ENCODE data around the gene CGNL1.

The CGNL1 gene

DNA sequence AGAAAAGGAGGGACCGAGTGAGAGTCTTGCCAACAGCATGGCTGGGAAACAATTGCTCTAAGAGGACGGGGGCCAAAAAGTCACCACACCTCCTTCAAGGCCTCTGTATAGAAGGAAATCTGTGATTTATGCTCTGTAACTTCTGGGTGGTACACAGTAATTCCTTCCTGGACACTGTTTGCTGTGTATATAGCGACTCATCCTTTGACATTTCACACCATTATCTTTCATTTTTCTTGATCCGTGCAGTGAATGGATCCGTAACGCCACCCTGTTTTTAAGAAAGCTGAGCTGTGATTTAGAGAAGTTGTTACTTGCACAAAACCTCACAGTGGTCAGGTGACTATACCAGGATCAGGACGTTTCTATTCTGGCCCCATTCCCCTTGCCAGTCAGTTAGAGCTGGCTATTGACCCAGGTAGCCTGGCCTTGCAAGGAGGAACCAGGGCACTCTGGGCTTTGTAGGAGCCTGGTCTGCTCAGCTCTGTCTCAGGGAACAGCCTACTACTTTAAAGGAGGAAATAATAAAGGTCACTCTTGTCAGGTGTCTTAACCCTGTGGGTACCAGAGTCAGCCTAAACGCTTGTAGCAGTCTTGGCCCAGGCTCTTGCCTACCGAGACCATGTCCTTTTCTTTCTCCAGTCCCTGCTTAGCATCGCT lies 128.9 kb downstream of the CGNL1 start:
- POLR2A ChIA-PET, result interaction anchor here (0.6 kb wide), 1 partner anchor 63 kb away, joined by 7 read pairs; no protein-coding TSS in a partner anchor
- no peak for DNase-seq (ENCODE audit: extremely low spot score)
- TF ChIP-seq, protein P1, sequence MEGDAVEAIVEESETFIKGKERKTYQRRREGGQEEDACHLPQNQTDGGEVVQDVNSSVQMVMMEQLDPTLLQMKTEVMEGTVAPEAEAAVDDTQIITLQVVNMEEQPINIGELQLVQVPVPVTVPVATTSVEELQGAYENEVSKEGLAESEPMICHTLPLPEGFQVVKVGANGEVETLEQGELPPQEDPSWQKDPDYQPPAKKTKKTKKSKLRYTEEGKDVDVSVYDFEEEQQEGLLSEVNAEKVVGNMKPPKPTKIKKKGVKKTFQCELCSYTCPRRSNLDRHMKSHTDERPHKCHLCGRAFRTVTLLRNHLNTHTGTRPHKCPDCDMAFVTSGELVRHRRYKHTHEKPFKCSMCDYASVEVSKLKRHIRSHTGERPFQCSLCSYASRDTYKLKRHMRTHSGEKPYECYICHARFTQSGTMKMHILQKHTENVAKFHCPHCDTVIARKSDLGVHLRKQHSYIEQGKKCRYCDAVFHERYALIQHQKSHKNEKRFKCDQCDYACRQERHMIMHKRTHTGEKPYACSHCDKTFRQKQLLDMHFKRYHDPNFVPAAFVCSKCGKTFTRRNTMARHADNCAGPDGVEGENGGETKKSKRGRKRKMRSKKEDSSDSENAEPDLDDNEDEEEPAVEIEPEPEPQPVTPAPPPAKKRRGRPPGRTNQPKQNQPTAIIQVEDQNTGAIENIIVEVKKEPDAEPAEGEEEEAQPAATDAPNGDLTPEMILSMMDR (IDR thresholded peaks at IDR 0.05; ENCODE audit: control extremely low read depth, extremely low read depth, low read depth, missing control alignments), result no peak
- CTCF ChIA-PET, result interaction anchor here (1.1 to 1.3 kb wide), 3 partner anchors 14 to 36 kb away, joined by 4 to 5 read pairs (median 4); no protein-coding TSS in a partner anchor

DNA sequence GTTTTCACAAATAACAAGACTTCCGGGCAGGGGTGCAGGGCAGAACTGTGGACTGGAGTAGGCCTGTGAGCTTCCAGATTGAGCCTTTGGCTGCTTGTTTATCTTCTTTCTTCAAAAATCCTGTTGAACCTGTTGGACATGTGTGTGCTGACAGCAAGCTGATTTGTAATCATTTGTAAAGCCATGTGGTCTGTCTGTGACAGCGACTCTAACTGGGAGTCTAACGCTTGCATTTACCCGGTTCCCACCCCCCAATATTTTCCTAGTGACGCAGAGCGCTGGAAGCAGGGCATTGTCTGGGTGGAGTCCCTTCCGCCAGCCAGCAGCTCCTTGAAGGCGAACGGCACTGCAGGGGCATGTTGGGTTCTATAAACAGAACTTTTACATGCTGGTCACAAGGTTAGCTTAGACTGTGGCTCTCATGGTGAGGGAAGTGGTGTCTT lies 129.7 kb downstream of the CGNL1 start:
- CTCF ChIA-PET, result interaction anchor here (1.3 kb wide), 2 partner anchors 14 to 23 kb away, joined by 4 read pairs; no protein-coding TSS in a partner anchor
- DNase-seq (ENCODE audit: extremely low spot score), result no peak
- TF ChIP-seq, protein P1 (IDR thresholded peaks at IDR 0.05; ENCODE audit: control extremely low read depth, extremely low read depth, low read depth, missing control alignments), result no peak
- POLR2A ChIA-PET, result no interaction called here

DNA sequence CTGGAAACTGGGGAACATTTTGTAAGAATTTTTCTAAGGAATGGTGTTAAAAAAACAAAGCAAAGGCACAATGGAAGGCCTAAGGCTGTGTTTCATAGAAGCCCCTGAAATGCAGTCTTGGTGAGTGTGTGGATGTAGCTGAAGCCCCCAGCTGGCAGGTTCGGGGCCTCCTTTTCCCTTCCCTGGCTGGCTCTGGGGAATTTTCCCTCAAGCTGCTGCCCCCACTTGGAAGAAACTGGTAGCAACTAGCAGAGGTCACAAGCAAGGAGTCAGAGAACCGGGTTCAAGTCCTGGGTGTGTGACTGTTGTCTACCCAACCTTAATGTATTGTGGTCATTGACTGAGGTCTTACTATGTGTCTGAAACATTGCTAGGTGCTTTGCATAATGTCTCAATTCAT lies 130.1 kb downstream of the CGNL1 start:
- no peak for DNase-seq (ENCODE audit: extremely low spot score)
- ChIA-PET CTCF (interaction anchor here (1.3 kb wide), 2 partner anchors 13 to 22 kb away, joined by 4 read pairs; no protein-coding TSS in a partner anchor), POLR2A (no interaction called here)
- TF ChIP-seq, protein P1 (IDR thresholded peaks at IDR 0.05; ENCODE audit: control extremely low read depth, extremely low read depth, low read depth, missing control alignments), result no peak

DNA sequence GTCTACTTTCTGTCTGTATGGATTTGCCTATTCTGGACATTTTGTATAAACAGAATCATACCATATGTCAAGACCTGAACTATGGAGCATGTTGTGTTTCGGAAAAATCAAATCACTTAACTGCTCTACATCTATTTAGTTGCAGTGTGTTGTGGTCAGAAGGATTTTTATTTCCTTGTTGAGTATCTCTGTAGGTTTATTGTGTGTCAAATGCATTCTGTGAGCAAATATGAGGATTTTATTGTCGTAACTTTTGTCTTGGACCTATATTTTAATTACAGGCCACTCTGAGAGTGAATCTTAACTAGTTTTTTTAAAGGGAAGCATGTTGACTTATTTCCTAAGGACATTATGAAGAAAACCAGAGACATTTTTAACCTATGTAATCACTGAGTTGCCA lies 130.8 kb downstream of the CGNL1 start:
- TF ChIP-seq, protein P1 (IDR thresholded peaks at IDR 0.05; ENCODE audit: control extremely low read depth, extremely low read depth, low read depth, missing control alignments), result no peak
- ChIA-PET POLR2A (no interaction called here), CTCF (no interaction called here)
- DNase-seq (ENCODE audit: extremely low spot score), result no peak

DNA sequence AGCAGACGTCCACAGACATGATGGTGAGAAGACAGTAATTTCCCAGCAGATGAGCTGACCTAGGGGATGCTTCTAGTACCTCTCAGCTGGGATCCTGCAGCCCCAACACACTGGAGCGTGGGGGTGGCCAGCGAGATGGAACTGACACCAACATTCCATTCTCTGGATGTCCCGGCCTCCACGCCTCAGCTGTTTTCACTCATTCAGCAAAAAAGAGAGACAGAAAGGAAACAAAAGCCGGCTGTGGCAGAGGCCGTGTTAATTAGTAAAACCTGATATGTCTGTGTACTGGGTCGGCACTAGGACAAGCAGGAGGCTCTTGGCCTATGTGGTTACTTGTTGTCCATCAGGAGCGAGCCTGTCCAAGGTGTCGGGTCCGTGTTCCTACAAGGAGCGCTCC lies 132.8 kb downstream of the CGNL1 start:
- CTCF ChIA-PET, result interaction anchor here (2.1 kb wide), 1 partner anchor 11 kb away, joined by 6 read pairs; no protein-coding TSS in a partner anchor
- TF ChIP-seq, protein P1 (IDR thresholded peaks at IDR 0.05; ENCODE audit: control extremely low read depth, extremely low read depth, low read depth, missing control alignments), result no peak
- DNase-seq (ENCODE audit: extremely low spot score), result no peak
- POLR2A ChIA-PET, result no interaction called here

DNA sequence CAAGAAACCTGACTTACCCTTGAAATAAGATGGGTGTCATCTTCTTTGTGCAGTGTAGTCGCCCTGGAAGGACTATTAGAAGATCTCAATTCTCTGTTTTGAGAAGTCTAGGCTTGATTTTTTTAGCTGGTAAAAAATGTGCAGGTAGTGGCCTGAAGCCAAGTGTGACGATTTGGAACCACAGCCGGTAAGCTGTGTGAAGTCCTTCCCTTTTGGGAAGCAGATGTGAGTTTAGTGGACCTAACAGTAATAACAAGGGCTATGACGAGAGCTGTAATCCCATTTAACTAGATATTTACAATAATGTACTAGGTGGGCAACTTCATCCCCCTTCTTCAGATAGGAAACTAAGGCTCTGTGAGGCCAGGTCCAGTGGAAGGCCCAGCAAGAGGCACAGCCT lies 133.7 kb downstream of the CGNL1 start:
- ChIA-PET CTCF (interaction anchor here (1.1 to 2.1 kb wide), 2 partner anchors 10 to 18 kb away, joined by 4 to 6 read pairs; no protein-coding TSS in a partner anchor), POLR2A (no interaction called here)
- DNase-seq (ENCODE audit: extremely low spot score), result no peak
- TF ChIP-seq, protein P1 (IDR thresholded peaks at IDR 0.05; ENCODE audit: control extremely low read depth, extremely low read depth, low read depth, missing control alignments), result no peak
